Measurements from ENCODE around the gene BDH1.

BDH1 gene

DNA sequence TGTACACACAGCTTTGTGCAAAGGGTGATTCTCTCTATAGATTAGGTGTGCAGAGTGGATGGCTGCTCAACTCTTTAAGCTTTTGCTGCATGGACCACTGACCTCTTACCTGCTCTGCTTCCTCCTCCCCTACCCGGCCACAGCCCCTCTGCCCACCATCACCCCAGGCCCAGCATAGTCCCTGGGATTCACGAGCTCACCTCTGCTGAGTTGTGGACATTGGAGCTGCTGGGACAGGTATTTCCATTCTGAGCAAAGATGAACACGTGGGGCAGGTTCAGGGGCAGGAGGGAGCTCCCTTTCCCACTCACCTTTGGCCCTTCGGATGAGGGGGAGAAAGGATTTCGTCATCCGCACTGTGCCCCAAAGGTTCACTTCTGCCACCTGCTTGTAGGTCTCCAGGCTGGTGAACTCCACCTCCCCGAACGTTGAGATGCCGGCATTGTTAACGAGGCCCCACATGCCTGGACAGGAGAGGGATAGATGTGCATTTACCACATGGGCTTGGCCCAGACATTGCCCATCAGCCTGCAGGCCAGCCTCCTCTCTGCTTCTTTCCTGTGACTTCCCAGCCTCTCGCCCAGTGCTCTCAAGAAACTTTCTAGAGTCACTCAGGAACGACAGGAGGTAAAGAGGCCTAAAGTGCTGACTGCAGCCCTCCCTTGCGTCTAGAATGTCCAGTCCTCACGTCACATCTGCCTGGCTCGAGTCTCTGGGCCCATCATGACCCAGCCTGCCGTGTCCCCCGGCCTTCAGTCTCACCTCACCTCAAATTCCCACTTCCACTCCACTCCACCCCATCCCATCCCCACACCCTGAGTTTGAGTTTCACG, 41.6 kb downstream of the BDH1 start:
- Histone ChIP-seq H3K27me3 (ENCODE audit: insufficient read depth, low read length, poor library complexity, severe bottlenecking) (no peaks in the 10 kb centered on the region), H2AFZ (ENCODE audit: low read length) (no peak overlapping the region), H3K9me2 (replicated peaks; ENCODE audit: low read depth, low read length) (no peaks in the 10 kb centered on the region), H3K79me2 (ENCODE audit: insufficient read depth, low read length) (no peaks in the 10 kb centered on the region), H4K20me1 (ENCODE audit: insufficient read depth, low read length, poor library complexity, severe bottlenecking) (no peaks in the 10 kb centered on the region), H3K4me2 (ENCODE audit: low read depth, low read length, poor library complexity, severe bottlenecking) (no peak overlapping the region), H3K9me3 (ENCODE audit: insufficient read depth, low read depth, low read length) (no peaks in the 10 kb centered on the region), H3F3A (ENCODE audit: low read depth) (peaks cover 5% of the 10 kb centered on the region), H3K9ac (ENCODE audit: low read depth, low read length, poor library complexity, severe bottlenecking) (no peak overlapping the region), H3K36me3 (ENCODE audit: insufficient read depth, low read length) (peaks cover 48% of the 10 kb centered on the region; the same call in 1 of the 2 replicates), H3K4me3 (ENCODE audit: low read length, poor library complexity, severe bottlenecking) (no peak overlapping the region), H3K4me1 (ENCODE audit: insufficient read depth, low read length, poor library complexity, severe bottlenecking) (peaks cover 15% of the 10 kb centered on the region)
- TF ChIP-seq, protein P1, sequence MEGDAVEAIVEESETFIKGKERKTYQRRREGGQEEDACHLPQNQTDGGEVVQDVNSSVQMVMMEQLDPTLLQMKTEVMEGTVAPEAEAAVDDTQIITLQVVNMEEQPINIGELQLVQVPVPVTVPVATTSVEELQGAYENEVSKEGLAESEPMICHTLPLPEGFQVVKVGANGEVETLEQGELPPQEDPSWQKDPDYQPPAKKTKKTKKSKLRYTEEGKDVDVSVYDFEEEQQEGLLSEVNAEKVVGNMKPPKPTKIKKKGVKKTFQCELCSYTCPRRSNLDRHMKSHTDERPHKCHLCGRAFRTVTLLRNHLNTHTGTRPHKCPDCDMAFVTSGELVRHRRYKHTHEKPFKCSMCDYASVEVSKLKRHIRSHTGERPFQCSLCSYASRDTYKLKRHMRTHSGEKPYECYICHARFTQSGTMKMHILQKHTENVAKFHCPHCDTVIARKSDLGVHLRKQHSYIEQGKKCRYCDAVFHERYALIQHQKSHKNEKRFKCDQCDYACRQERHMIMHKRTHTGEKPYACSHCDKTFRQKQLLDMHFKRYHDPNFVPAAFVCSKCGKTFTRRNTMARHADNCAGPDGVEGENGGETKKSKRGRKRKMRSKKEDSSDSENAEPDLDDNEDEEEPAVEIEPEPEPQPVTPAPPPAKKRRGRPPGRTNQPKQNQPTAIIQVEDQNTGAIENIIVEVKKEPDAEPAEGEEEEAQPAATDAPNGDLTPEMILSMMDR (conservative IDR thresholded peaks at IDR 0.05; ENCODE audit: low read length), result no peak
- TF ChIP-seq EZH2phosphoT487 (IDR thresholded peaks at IDR 0.05; ENCODE audit: borderline replicate concordance), result no peak

GRCh38 chr3:197512691-197513571, 42.8 kb downstream of the BDH1 start:
- H4K20me1 ChIP-seq (ENCODE audit: insufficient read depth, low read length, poor library complexity, severe bottlenecking), result no peaks in the 10 kb centered on the region
- H3K4me3 ChIP-seq (ENCODE audit: low read length, poor library complexity, severe bottlenecking), result no peak overlapping the region
- H3K9ac ChIP-seq (ENCODE audit: low read depth, low read length, poor library complexity, severe bottlenecking), result no peak overlapping the region
- no peaks in the 10 kb centered on the region for H3K79me2 ChIP-seq (ENCODE audit: insufficient read depth, low read length)
- H3K9me2 ChIP-seq (replicated peaks; ENCODE audit: low read depth, low read length), result no peaks in the 10 kb centered on the region
- H3K4me1 ChIP-seq (ENCODE audit: insufficient read depth, low read length, poor library complexity, severe bottlenecking), result peaks cover 8% of the 10 kb centered on the region
- H3K36me3 ChIP-seq (ENCODE audit: insufficient read depth, low read length), result peaks cover 48% of the 10 kb centered on the region; the same call in 1 of the 2 replicates
- H2AFZ ChIP-seq (ENCODE audit: low read length), result no peak overlapping the region
- no peaks in the 10 kb centered on the region for H3F3A ChIP-seq (ENCODE audit: low read depth)
- no peak overlapping the region for H3K4me2 ChIP-seq (ENCODE audit: low read depth, low read length, poor library complexity, severe bottlenecking)
- H3K27me3 ChIP-seq (ENCODE audit: insufficient read depth, low read length, poor library complexity, severe bottlenecking), result no peaks in the 10 kb centered on the region
- H3K9me3 ChIP-seq (ENCODE audit: insufficient read depth, low read depth, low read length), result no peaks in the 10 kb centered on the region
- TF ChIP-seq EZH2phosphoT487 (IDR thresholded peaks at IDR 0.05; ENCODE audit: borderline replicate concordance), result no peak
- TF ChIP-seq, protein P1 (conservative IDR thresholded peaks at IDR 0.05; ENCODE audit: low read length), result no peak

DNA sequence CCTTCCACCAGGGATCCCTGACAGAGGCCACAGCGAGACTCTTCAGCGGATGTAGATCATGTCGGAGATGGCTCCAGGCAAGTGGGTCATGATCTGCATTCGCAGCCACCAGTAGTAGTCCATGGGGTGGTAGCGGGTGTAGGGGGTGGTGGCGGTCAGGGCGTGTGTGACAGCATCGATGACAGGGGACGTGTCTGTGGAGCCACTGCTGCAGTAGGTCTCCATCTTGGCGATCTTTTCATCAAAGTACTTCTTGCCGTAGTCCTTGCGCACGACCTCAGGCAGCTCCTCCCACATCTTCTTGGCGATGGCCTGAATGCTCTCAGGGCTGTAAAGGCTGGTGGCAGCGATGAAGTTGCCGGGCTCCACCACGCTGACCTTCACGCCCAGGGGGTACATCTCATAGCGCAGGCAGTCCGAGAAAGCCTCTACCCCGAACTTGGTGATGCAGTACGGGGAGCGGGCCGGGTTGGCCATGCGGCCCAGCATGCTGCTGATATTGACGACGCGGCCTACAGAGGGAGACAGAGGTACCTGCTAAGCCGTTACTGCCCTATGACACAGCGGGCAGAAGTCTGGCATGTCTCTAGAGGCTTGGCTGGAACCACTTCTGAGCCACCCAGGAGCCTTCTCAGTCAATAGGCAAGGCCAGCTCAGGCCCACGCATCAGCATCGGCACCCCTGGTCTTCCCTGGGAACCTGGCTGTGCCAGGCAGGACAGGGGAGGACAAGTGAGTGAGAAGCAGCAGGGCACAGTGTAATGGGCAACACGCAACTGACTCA, 43.7 kb downstream of the BDH1 start:
- Histone ChIP-seq H3K79me2 (ENCODE audit: insufficient read depth, low read length) (no peaks in the 10 kb centered on the region), H3K9ac (ENCODE audit: low read depth, low read length, poor library complexity, severe bottlenecking) (no peak overlapping the region), H4K20me1 (ENCODE audit: insufficient read depth, low read length, poor library complexity, severe bottlenecking) (no peaks in the 10 kb centered on the region), H3K9me2 (replicated peaks; ENCODE audit: low read depth, low read length) (no peaks in the 10 kb centered on the region), H3K4me1 (ENCODE audit: insufficient read depth, low read length, poor library complexity, severe bottlenecking) (peaks cover 8% of the 10 kb centered on the region), H3K4me2 (ENCODE audit: low read depth, low read length, poor library complexity, severe bottlenecking) (no peak overlapping the region), H3K27me3 (ENCODE audit: insufficient read depth, low read length, poor library complexity, severe bottlenecking) (no peaks in the 10 kb centered on the region), H3K36me3 (ENCODE audit: insufficient read depth, low read length) (peaks cover 48% of the 10 kb centered on the region; the same call in 1 of the 2 replicates), H3K9me3 (ENCODE audit: insufficient read depth, low read depth, low read length) (no peaks in the 10 kb centered on the region), H3F3A (ENCODE audit: low read depth) (no peaks in the 10 kb centered on the region), H2AFZ (ENCODE audit: low read length) (no peak overlapping the region), H3K4me3 (ENCODE audit: low read length, poor library complexity, severe bottlenecking) (no peak overlapping the region)
- TF ChIP-seq, protein P1 (conservative IDR thresholded peaks at IDR 0.05; ENCODE audit: low read length), result no peak
- TF ChIP-seq EZH2phosphoT487 (IDR thresholded peaks at IDR 0.05; ENCODE audit: borderline replicate concordance), result no peak
